A673 (cell line): ENCODE measurements around the gene ACOXL.

ENCODE experiments used
- EZH2 ChIP-seq: fragments of 200-600 bp; sonication (generic); IDR thresholded peaks from 2 replicates; pipeline ENCODE4 v1.6.1; 2017; ENCODE audit warnings: borderline replicate concordance, low read depth, mild to moderate bottlenecking, mixed read lengths, antibody characterized with exemption, low read length; ENCODE audit not compliant: poor library complexity, severe bottlenecking
- TF ChIP-seq, protein P1 (sequence below): fragments of 300-800, 200-600 bp; sonication (generic); conservative IDR thresholded peaks from 2 replicates; pipeline ENCODE4 v1.5.1; 2017; ENCODE audit warnings: low read depth, mild to moderate bottlenecking, antibody characterized with exemption, low read length, moderate library complexity, mixed read lengths

DNA sequence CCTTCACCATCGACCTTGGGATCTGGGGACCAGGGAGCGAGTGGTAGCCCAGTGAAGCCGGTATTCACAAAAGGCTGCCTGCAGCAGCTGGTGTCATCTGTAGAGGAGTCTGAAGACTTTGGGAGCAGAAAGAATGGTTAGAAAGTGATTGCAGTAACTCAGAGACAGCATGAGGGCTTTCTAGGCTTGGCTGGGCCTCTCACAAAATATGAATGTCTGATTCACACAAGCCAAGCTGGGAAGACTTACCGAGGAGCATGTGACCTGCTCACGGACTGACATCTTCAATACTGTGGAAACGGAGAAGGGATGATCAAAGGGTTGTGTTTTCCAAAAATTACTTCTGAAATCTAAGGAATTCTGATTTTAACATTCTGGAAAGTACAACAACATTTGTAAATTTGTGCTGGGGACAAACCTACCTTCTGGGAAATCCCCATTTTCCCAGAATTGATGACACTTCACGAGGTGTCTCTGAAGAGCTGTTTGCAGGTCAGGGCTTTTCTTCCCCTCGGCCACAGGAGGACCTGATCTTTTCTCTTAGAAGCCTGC, 111.7 kb downstream of the ACOXL start:
- TF ChIP-seq, protein P1, sequence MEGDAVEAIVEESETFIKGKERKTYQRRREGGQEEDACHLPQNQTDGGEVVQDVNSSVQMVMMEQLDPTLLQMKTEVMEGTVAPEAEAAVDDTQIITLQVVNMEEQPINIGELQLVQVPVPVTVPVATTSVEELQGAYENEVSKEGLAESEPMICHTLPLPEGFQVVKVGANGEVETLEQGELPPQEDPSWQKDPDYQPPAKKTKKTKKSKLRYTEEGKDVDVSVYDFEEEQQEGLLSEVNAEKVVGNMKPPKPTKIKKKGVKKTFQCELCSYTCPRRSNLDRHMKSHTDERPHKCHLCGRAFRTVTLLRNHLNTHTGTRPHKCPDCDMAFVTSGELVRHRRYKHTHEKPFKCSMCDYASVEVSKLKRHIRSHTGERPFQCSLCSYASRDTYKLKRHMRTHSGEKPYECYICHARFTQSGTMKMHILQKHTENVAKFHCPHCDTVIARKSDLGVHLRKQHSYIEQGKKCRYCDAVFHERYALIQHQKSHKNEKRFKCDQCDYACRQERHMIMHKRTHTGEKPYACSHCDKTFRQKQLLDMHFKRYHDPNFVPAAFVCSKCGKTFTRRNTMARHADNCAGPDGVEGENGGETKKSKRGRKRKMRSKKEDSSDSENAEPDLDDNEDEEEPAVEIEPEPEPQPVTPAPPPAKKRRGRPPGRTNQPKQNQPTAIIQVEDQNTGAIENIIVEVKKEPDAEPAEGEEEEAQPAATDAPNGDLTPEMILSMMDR: no peak
- TF ChIP-seq EZH2: no peak
